HL-60/S4 treated with retinoic acid at 250 ng/mL for 4 days and 3 days (cell line): ENCODE data around the gene ZNF124.
"Not testable (repeated sequence)": the region's sequence is repeated elsewhere in the genome, so short reads cannot be mapped to it uniquely, and the experiment has no call there.

Experiments
- in situ Hi-C: fragments of 300-500 bp; cut with MboI; formaldehyde crosslinking; loops from 2 replicates; pipeline ENCODE4 v1.7.0; 2022; ENCODE audit warnings: low sequenced_read_pairs

ZNF124 gene

GRCh38 chr1:247171875-247172563, at the start of gene ZNF124:
Gene ZNF124, minus strand, starts transcription at chr1:247172020. Its CDS starts 143 bp downstream, at chr1:247171877.
- in situ Hi-C loops = not testable (repeated sequence)

DNA sequence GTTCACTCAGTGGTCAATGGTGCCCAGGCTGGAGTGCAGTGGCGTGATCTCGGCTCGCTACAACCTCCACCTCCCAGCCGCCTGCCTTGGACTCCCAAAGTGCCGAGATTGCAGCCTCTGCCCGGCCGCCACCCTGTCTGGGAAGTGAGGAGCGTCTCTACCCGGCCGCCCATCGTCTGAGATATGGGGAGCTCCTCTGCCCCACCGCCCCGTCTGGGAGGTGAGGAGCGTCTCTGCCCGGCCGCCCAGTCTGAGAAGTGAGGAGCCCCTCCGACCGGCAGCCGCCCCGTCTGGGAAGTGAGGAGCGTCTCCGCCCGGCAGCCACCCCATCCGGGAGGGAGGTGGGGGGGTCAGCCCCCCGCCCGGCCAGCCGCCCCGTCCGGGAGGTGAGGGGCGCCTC, 48.5 kb upstream of the ZNF124 start:
- in situ Hi-C loops = not testable (repeated sequence)

GRCh38 chr1:247218121-247218651, 46.4 kb upstream of the ZNF124 start:
- in situ Hi-C loops = no loop called here

- in situ Hi-C loops = no loop called here
These were observed 44.4 kb upstream of the ZNF124 start for GRCh38 chr1:247216261-247216660.

DNA sequence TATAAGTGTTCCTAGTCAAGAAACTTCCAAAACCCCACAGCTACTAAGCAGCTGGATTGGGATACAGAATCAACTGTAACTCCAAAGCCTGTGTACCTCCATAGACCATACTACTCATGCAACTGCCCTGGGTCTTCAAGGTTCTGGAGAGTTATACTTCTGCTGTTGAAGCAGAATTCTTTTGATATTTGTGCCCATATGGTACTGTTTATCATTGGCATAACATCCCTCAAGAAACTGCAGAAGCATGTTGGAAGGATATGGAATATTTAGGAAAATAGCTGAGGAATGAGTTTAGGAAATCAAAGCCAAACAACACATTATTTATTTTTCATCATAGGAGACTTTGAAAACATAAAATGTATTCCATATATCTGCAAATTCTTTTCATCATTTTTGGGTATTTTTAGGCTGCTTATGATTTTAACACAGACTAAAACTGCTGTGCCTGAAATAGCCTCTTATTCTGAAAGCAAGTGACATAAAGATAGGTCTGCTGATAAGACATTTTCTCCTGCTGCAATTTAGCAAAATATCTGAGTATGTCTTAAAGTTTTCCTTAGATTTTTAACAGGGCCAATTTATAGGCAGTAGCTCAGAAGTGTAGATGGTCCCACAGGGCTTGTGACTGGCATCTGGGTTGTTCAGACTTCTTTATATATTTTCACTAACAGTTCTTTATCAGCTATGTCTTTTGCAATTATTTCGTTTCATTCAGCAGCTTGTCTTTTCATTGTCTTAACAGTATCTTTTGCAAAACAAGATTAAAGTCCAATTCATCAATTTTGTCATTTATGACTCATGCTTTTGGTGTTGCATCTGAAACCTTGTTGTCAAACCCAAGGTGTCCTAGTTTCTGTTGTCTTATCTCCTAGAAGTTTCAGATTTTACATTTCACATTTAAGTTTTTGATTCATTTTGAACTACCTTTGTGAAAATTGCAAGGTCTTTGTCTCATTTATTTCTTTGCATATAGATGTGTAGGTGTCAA, 41.1 kb upstream of the ZNF124 start:
- in situ Hi-C loops = no loop called here

GRCh38 chr1:247212012-247212411, 40.2 kb upstream of the ZNF124 start:
- in situ Hi-C loops = no loop called here

DNA sequence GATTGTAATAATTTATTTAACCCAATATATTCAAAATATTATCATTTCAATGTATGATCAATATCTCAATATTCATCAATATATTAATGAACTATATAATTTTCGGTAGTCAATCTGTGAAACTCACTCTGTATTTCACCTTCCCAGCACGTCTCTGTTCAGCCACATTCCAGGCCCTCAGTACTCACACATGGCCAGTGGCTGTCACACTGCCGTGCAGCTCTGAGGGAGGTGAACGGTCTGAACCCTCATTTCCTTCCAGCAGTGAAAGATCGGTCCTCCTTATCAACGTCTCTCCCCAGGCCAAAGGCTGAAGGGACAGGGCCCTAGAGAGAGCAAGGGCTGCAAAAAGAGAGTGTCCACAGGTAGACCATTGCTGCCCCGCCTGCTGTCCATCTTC, 39.5 kb upstream of the ZNF124 start:
- in situ Hi-C loops = no loop called here

DNA sequence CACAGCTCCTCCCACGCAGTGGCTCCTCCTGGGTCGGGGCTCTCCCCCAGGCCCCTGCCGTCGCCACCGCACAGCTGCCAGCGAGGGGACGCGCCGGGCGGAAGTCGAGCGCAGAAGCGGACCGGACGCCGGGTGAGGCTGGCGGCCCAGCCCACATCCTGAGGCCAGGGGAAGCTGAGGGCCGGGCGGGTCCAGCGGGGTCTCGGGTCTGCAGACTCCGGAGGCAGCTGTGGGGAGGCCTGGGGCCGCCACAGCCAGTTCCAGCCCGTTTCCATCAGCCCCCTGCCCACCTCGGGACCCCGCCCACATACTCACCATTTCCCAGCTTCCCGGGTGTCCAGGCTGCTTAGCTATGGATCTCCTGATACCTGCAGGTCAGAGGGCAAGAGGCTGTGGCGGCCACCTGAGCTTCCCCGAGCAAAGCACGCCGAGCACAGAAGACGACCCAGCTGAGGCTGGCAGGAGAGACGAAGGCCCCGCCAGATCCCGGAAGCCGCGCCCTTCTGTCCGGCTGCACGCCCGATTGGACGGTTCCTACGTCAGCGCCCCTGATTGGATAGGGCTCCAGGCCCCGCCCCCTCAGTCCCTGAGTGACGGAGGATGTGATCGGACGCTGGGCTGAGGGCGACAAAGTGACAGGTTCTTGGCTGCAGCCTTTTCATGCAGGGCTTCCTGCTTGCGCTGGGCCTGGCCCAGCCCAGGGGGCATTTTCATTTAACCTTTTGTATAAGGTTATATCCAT, 38.7 kb upstream of the ZNF124 start:
- in situ Hi-C loops = no loop called here

GRCh38 chr1:247210062-247210375, 38.2 kb upstream of the ZNF124 start:
- in situ Hi-C loops = no loop called here

- in situ Hi-C loops = no loop called here
These were observed 37.6 kb upstream of the ZNF124 start for GRCh38 chr1:247209396-247209795.

DNA sequence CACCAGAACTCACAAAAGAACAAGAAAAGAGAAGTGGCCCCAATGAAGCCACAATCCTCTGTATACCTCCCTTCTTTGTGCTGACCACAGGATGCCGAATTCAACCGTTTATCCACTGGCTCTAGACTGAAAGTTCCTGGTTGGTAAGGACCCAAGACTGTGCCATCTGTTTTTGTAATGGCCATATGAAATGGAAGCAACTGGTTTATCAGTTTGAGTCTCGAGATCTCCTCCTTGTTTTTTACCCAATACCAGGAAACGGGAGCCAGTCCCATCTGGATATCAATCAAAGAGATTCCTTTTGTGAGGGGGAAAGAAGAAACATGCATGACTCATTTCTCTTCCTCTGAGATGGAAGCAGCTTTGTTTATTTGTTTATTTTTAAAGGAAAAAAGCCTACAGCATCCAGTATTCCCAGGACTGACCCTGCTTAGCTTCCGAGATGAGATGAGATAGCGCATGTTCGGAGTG, 32.4 kb upstream of the ZNF124 start:
- in situ Hi-C loops = no loop called here

DNA sequence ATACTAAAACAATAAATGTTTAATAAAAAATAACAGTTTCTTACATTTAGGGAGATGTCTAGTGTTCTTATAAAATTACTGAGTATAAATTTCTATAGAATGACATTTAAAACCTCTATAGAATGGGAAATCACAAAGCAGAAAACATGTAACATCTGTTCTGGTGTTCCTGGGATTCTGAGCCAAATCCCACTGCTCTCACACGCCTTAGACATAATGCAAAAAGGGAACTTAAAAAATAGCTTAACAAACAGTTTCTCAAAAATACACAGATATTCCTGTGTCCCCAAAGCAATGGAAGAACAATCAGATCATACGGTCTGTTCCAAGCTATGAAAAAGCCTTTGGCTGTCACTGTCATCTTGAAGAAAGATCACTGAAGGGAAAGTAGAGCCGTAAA, 27.0 kb upstream of the ZNF124 start:
- in situ Hi-C loops = no loop called here

DNA sequence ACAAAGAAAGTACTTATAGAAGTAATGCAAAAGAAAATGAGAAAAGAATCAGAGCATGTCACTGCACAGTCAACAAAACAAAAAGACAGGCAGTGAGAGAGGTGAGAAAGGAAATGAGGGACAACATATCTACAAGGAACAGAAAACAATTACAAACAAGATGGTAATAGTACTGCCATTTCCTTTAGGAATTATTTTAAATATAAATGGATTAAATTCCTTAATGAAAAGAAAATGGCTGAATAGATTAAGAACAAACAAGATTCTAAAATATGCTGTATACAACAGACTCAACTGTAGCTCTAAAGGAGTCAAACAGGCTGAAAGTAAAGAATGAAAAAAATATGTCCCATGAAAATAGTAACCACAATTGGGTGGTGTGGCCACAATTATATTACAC, 22.1 kb upstream of the ZNF124 start:
- in situ Hi-C loops = no loop called here

DNA sequence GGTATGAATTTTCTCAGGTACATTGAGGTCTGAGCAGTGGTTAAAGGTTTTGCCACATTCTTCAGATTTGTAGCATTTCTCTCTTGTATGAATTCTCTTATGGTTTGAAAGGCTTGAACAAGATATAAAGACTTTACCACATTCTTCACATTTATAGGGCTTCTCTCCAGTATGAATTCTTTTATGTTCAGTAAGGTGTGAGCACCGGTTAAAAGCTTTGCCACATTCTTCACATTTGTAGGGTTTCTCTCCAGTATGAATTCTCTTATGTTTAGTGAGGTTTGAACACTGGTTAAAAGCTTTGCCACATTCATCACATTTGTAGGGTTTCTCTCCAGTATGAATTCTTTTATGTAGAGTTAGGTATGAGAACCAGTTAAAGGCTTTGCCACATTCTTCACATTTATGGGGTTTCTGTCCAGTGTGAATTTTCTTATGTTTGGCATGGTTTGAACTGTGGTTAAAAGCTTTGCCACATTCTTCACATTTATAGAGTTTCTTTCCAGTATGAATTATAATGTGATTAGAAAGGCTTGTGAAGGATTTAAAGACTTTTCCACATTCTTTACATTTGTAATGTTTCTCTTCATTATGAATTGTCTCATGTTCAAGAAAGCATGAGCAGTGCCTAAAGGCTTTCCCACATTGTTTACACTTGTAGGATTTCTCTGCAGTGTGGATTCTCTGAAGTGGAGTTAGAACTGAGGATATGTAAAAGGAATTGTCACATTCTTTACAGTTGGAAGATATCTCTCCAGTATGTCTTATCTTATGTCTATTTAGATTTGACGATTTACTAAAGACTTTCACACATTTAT, 18.4 kb upstream of the ZNF124 start:
- in situ Hi-C loops = no loop called here

DNA sequence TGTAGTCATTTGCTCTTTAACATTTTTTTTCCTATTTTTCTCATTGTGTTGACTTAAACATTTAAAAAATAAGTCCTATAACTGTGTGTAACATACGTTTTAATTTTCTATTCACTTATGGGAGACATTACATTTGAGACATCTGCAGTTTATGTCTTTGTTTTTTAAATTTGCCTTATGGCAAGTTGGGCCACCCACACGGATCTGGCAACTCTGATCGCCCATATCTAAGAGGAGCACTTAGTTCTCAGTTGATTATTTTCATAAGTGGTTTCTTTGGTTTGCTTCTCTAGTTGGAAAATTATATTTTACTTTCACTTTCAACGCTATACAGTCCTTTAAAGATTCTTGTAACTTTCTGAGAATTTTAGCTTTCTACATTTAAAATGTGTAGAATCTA, 13.8 kb upstream of the ZNF124 start:
- in situ Hi-C loops = no loop called here

GRCh38 chr1:247184254-247184653, 12.4 kb upstream of the ZNF124 start:
- in situ Hi-C loops = no loop called here

DNA sequence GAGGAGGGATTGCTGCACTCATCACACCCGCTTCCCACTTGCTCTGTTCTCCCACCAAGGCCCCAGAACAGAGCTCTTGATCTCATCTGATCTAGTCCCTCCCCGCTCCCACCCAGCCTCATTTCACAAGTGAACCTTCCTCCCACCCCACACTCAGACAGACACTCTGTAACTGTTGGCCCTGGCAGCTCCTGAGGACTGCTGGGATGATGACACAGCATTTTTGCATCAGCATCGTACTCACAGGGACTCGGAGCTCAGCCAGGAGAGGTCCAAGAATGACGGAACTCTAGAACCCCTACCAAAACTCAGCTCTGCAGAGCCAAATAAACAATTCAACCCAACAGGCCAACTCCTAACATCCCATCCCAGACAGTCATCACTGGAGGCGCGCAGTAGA, 11.2 kb upstream of the ZNF124 start:
- in situ Hi-C loops = no loop called here

GRCh38 chr1:247180581-247180980, 8.8 kb upstream of the ZNF124 start:
- in situ Hi-C loops = no loop called here

GRCh38 chr1:247177755-247178154, 5.9 kb upstream of the ZNF124 start:
- in situ Hi-C loops = no loop called here

DNA sequence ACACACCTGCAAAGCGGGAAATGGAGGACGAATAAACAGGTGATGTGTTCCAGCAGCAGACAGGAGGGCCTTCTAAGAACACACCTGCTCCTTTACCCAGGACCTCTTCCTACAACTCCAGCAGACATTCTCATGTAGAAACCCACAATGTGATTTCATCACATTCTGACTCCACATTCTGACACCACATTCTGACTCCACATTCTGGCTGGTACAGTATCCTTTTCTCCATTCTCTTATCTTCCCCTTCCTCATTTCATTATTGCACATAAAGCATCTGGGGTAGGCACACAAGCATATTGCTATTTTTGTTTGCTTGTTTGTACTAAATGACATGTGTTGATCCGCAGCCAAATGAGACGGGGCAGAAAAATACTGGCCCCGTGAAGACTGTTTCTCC, 3.6 kb upstream of the ZNF124 start:
- in situ Hi-C loops = no loop called here
